Peyer's patch (tissue), 4 donors: ENCODE results near the gene ZNF831.

ENCODE experiments used
- POLR2A ChIP-seq, 2 donors: fragments of 450-650 bp; IDR thresholded peaks; one replicate each; pipeline ENCODE4 v1.5.1; 2017; ENCODE audit warnings: antibody characterized with exemption in 2 of 2, mild to moderate bottlenecking in 2 of 2, moderate library complexity in 2 of 2
- TF ChIP-seq, protein P1 (sequence below), 6 experiments: fragments of 450-650 bp in 4 of 6; fragments of 200-600 bp in 2 of 6; sonication (generic) in 1 of 6; IDR thresholded peaks; one replicate each; pipeline ENCODE4 v1.5.1; 2017 to 2019; ENCODE audit warnings: antibody characterized with exemption in 6 of 6, mild to moderate bottlenecking in 3 of 6, moderate library complexity in 1 of 6

DNA sequence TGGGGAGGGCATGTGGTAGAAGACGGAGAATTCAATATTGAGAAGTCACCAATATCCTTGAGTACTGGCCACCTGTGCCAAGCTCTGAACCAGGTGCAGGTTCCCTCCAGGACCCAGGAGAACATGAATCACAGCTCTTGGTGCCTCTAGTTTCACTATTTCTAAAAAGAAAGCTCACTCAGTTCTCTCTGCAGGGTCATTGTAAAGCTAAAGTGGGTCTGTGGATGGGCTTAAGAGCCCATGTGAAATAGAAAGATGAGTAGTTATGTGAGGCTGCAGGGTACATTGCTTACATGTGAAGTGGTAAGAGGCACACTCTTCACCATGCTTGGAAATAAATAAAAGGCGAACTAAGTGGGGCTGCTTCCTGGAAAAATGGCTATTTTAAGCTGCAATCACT is 43.6 kb downstream of the ZNF831 start:
- TF ChIP-seq, protein P1, sequence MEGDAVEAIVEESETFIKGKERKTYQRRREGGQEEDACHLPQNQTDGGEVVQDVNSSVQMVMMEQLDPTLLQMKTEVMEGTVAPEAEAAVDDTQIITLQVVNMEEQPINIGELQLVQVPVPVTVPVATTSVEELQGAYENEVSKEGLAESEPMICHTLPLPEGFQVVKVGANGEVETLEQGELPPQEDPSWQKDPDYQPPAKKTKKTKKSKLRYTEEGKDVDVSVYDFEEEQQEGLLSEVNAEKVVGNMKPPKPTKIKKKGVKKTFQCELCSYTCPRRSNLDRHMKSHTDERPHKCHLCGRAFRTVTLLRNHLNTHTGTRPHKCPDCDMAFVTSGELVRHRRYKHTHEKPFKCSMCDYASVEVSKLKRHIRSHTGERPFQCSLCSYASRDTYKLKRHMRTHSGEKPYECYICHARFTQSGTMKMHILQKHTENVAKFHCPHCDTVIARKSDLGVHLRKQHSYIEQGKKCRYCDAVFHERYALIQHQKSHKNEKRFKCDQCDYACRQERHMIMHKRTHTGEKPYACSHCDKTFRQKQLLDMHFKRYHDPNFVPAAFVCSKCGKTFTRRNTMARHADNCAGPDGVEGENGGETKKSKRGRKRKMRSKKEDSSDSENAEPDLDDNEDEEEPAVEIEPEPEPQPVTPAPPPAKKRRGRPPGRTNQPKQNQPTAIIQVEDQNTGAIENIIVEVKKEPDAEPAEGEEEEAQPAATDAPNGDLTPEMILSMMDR (IDR thresholded peaks at IDR 0.05), result no peak
- TF ChIP-seq POLR2A (IDR thresholded peaks at IDR 0.05), result no peak
